PC-3 (cell line): Measurements from ENCODE around the gene NUAK1. TPM values are rescaled to one million over a fixed set of nuclear protein-coding genes. Genes with fewer than 3 reads are reported as not detected.

Experiments
- ATAC-seq: fragments of 200-7000 bp; cut with Tn5 transposase; 2 replicates; pipeline ENCODE4 v1.9.1; 2020; ENCODE audit warnings: mild to moderate bottlenecking, moderate library complexity
- Bru-seq: library from RNA; stranded (reverse); fragments of 400-500 nt; gene quantifications from one replicate; lab custom pipeline; 2021; lab: Mats Ljungman, UMichigan
- BruChase-seq, 2 experiments: library from RNA; stranded (reverse); fragments of 400-500 nt; gene quantifications; one replicate each; lab custom pipeline; 2021; lab: Mats Ljungman, UMichigan
- BruUV-seq: library from RNA; stranded (reverse); fragments of 400-500 nt; replicated peaks from 2 replicates; lab custom pipeline; 2021; lab: Mats Ljungman, UMichigan
- CTCF ChIA-PET: fragments of 300-600 bp; sonication (Branson Sonifier 250); formaldehyde crosslinking; loops from one replicate; lab custom pipeline; 2022; ENCODE audit warnings: antibody characterized with exemption; lab: Charles Lee
- POLR2A ChIA-PET: fragments of 300-600 bp; sonication (Branson Sonifier 250); formaldehyde crosslinking; loops from one replicate; lab custom pipeline; 2022; ENCODE audit warnings: antibody characterized with exemption; ENCODE audit not compliant: unreplicated experiment; lab: Charles Lee
- DNase-seq: peaks from one replicate; pipeline ENCODE4 v3.0.0-alpha.2; 2015
- H2AFZ ChIP-seq: fragments of 300-600 bp; sonication (generic); 2 replicates; pipeline ENCODE4 v1.6.0; 2016; ENCODE audit warnings: antibody characterized with exemption, low read length
- H3F3A ChIP-seq: fragments of 300-600 bp; sonication (generic); one replicate; pipeline ENCODE4 v1.6.0; 2017; ENCODE audit warnings: antibody characterized with exemption, low read length, control low read depth, mild to moderate bottlenecking; ENCODE audit not compliant: unreplicated experiment
- H3K27ac ChIP-seq: fragments of 300-600 bp; sonication (generic); 2 replicates; pipeline ENCODE4 v1.5.1; 2016; ENCODE audit warnings: mild to moderate bottlenecking, low read length
- H3K27me3 ChIP-seq: fragments of 300-600 bp; sonication (generic); 2 replicates; pipeline ENCODE4 v1.6.1; 2016; ENCODE audit warnings: low read length, mixed read lengths
- H3K36me3 ChIP-seq: fragments of 300-600 bp; sonication (generic); 2 replicates; pipeline ENCODE4 v1.6.1; 2016; ENCODE audit warnings: low read depth, mixed run types, low read length, mixed read lengths
- H3K4me1 ChIP-seq: fragments of 300-600 bp; sonication (generic); 2 replicates; pipeline ENCODE4 v1.5.1; 2016; ENCODE audit warnings: low read length; ENCODE audit not compliant: insufficient read depth
- H3K4me2 ChIP-seq: fragments of 300-600 bp; sonication (generic); 2 replicates; pipeline ENCODE4 v1.6.0; 2016; ENCODE audit warnings: low read length
- H3K4me3 ChIP-seq: fragments of 300-600 bp; sonication (generic); 2 replicates; pipeline ENCODE4 v1.5.1; 2016; ENCODE audit warnings: mild to moderate bottlenecking, low read length, mixed read lengths
- H3K79me2 ChIP-seq: fragments of 300-600 bp; sonication (generic); 2 replicates; pipeline ENCODE4 v1.6.1; 2017; ENCODE audit warnings: low read length, mixed read lengths
- H3K9ac ChIP-seq: fragments of 300-600 bp; sonication (generic); 2 replicates; pipeline ENCODE4 v1.6.0; 2016; ENCODE audit warnings: mild to moderate bottlenecking, low read length
- H3K9me2 ChIP-seq: fragments of 300-600 bp; sonication (generic); replicated peaks from 2 replicates; pipeline ENCODE4 v1.6.1; 2016; ENCODE audit warnings: mixed run types, low read length, mixed read lengths
- H3K9me3 ChIP-seq: fragments of 300-600 bp; sonication (generic); 2 replicates; pipeline ENCODE4 v1.6.1; 2016; ENCODE audit warnings: low read length, mixed read lengths
- H4K20me1 ChIP-seq: fragments of 300-600 bp; sonication (generic); 2 replicates; pipeline ENCODE4 v1.6.1; 2016; ENCODE audit warnings: low read length, mixed read lengths
- CTCF ChIP-seq: fragments of 300-600 bp; sonication (generic); conservative IDR thresholded peaks from 2 replicates; pipeline ENCODE4 v1.5.1; 2017; ENCODE audit warnings: antibody characterized with exemption, low read depth, mild to moderate bottlenecking, low read length
- EZH2 ChIP-seq: fragments of 300-600 bp; sonication (generic); IDR thresholded peaks from one replicate; pipeline ENCODE4 v1.6.1; 2017; ENCODE audit warnings: antibody characterized with exemption, mild to moderate bottlenecking, low read length; ENCODE audit not compliant: unreplicated experiment
- EZH2phosphoT487 ChIP-seq: fragments of 300-600 bp; sonication (generic); IDR thresholded peaks from 2 replicates; pipeline ENCODE4 v1.6.1; 2018; ENCODE audit warnings: mild to moderate bottlenecking, antibody characterized with exemption, low read length, borderline replicate concordance
- intact Hi-C: fragments of 100-400 bp; cut with micrococcal nuclease; formaldehyde crosslinking; loops from 2 replicates; pipeline ENCODE4 v1.9.0; 2023
- long read RNA-seq: library from polyadenylated mRNA; unstranded; transcript quantifications from one replicate; pipeline ENCODE4 v2.0.0, GENCODE V29; 2021; ENCODE audit not compliant: unreplicated experiment
- total RNA-seq: library from RNA; depleted of rRNA; stranded (reverse); fragments of >200 nt; gene quantifications from 2 replicates; pipeline ENCODE4 v1.2.3, GENCODE V29; 2014; rRNA removed

NUAK1 gene
- 9.8 and 11.0 TPM in 2 replicates for total RNA-seq
- percentile 58 among the genes with signal in this experiment for Bru-seq, nascent RNA
- BruChase-seq, experiment 1, labeled RNA remaining after a 6-hour chase = percentile 66 among the genes with signal in this experiment
- percentile 62 among the genes with signal in this experiment for BruChase-seq, experiment 2, labeled RNA remaining after a 2-hour chase
- long read RNA-seq, full-length matches to known transcripts = 8 of 32 reads
- long read RNA-seq, partial matches to known transcripts = 0 of 32 reads
- long read RNA-seq, other reads (novel, unspliced or antisense) = 24 of 32 reads

DNA sequence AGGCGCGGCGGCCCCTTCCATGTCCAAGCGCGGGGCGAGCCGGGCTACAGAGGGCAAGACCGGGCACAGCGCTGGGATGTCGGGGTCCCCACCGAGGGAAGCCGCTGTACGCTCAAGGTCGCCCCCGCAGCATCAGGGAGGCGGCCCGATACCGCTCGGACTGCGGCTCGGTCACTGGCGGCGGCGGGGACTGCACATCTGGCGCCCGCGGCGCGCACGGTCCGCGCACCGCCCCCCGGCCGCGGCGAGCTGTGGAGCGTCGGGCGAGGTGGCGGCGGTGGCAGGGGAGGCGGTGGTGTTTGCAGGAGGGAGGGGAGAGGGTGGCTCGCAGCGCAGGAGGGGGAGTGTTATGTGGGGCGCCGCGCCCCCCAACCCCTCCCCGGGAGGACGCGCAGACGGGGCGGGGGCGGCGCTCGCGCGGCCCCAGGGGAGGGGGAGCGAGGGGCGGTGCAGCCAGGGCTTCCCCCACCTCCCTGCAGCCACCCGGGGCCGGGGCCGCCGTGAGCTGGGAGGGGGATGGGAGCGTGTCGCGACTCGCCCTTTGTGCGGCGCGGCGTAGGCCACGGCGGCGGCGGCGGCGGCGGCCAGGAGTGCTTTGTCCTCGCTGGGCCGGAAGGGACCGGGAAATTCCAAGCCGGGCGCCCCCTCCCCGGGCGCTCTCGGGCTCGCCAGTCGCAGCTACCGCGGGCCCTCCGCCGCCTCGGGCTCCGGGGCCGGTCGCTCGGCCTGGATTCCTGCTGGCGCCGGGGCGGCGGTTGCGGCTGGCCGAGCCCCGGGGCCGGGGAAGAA, at the start of gene NUAK1:
TSS of gene NUAK1 (minus strand) at position 322 of the 789 bp plus-strand sequence. CDS start at position 21, 301 bp downstream.
- H3K79me2 ChIP-seq = peaks cover 41% of the 10 kb centered on the region
- H3K36me3 ChIP-seq = no peaks in the 10 kb centered on the region
- H3K9me2 ChIP-seq = no peaks in the 10 kb centered on the region
- no peaks in the 10 kb centered on the region for H4K20me1 ChIP-seq
- 0 out of 2 replicates have a peak within 1 kb of the TSS, but pooled peaks have one; percentile 9 for H3K27ac ChIP-seq
- H3K9me3 ChIP-seq = no peaks in the 10 kb centered on the region
- ChIA-PET CTCF (interaction anchor here (1.4 to 3.3 kb wide), 2 partner anchors 45 to 718 kb away, joined by 5 to 17 read pairs; no protein-coding TSS in a partner anchor), POLR2A (interaction anchor here (0.8 kb wide), 1 partner anchor 97 kb away, joined by 3 read pairs; no protein-coding TSS in a partner anchor)
- H3K4me1 ChIP-seq = peaks cover 44% of the 10 kb centered on the region
- DNase-seq = peak; percentile 54
- no peaks in the 10 kb centered on the region for H3F3A ChIP-seq
- peak within 1 kb of the TSS; percentile 61 for H3K9ac ChIP-seq
- peak within 1 kb of the TSS; percentile 82 for H3K4me3 ChIP-seq
- H3K4me2 ChIP-seq = peak within 1 kb of the TSS; percentile 88
- peak within 1 kb of the TSS; percentile 75 for H2AFZ ChIP-seq
- intact Hi-C loops = loop anchor here (5.0 kb wide), 3 partner anchors 362 to 737 kb away; no protein-coding TSS in a partner anchor
- H3K27me3 ChIP-seq = no peaks in the 10 kb centered on the region
- no peak for TF ChIP-seq CTCF
- TF ChIP-seq EZH2phosphoT487 = no peak
- TF ChIP-seq EZH2 = no peak
- peak; percentile 50 for ATAC-seq
- BruUV-seq = no TSS peak

DNA sequence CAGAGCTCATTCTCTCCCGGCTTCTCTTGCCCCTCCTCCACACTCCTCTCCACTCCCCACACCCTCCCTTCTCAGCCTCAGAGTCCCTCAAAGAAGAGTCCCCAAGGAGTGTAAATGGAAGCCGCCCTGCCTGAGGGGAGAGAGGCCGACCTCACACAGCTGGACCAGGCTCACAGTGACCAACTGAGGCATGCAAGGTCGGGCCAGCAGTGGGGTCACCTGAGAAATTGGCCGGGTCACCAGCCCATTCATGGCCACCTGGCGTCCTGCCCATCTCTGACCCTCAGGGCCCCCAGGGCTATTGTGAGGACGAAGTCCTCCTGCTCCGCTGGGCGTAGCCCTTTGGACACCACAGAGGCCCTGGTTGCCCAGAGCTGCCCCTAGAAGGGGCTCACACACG, 49.5 kb upstream of the NUAK1 start:
- Histone ChIP-seq H3K79me2 (no peaks in the 10 kb centered on the region), H2AFZ (no peak overlapping the region), H3K9ac (no peak overlapping the region), H3F3A (no peaks in the 10 kb centered on the region), H3K9me2 (no peaks in the 10 kb centered on the region), H3K4me1 (no peaks in the 10 kb centered on the region), H3K4me2 (no peak overlapping the region), H3K27ac (no peak overlapping the region), H3K4me3 (no peak overlapping the region), H3K9me3 (no peaks in the 10 kb centered on the region), H3K36me3 (no peaks in the 10 kb centered on the region), H4K20me1 (no peaks in the 10 kb centered on the region), H3K27me3 (peaks cover 43% of the 10 kb centered on the region)
- DNase-seq (no peak), ATAC-seq (no peak)
- intact Hi-C loops = no loop called here
- BruUV-seq = no TSS peak
- ChIA-PET CTCF (no interaction called here), POLR2A (no interaction called here)
- TF ChIP-seq EZH2phosphoT487 = no peak
- TF ChIP-seq EZH2 = no peak
- no peak for TF ChIP-seq CTCF
